PC-9 (cell line): ENCODE results near the gene GRIA1. TPM values are rescaled to one million over a fixed set of nuclear protein-coding genes. Genes with fewer than 3 reads are reported as not detected.

Experiments
- BruUV-seq: library from RNA; stranded (reverse); fragments of 400-500 nt; replicated peaks from 2 replicates; lab custom pipeline; 2021; lab: Mats Ljungman, UMichigan
- CTCF ChIA-PET: fragments of 300-600 bp; sonication (Branson Sonifier 250); formaldehyde crosslinking; loops from one replicate; lab custom pipeline; 2022; ENCODE audit warnings: antibody characterized with exemption; lab: Charles Lee
- POLR2A ChIA-PET: fragments of 300-600 bp; sonication (Branson Sonifier 250); formaldehyde crosslinking; loops from one replicate; lab custom pipeline; 2022; ENCODE audit warnings: antibody characterized with exemption; ENCODE audit not compliant: unreplicated experiment; lab: Charles Lee
- DNase-seq, 2 experiments: peaks; one replicate each; pipeline versions ENCODE4 v3.0.0 to v3.0.0-alpha.2; 2015 to 2022; ENCODE audit warnings: mixed read lengths in 1 of 2
- H2AFZ ChIP-seq: fragments of 200-600 bp; sonication (generic); 2 replicates; pipeline ENCODE4 v1.8.1; 2017; ENCODE audit warnings: antibody characterized with exemption
- H3F3A ChIP-seq: fragments of 200-600 bp; sonication (generic); 2 replicates; pipeline ENCODE4 v1.8.1; 2017; ENCODE audit warnings: antibody characterized with exemption, mild to moderate bottlenecking, low read depth; ENCODE audit not compliant: insufficient read depth
- H3K27ac ChIP-seq: fragments of 200-600 bp; sonication (generic); 2 replicates; pipeline ENCODE4 v1.6.1; 2016; ENCODE audit warnings: mixed run types
- H3K27me3 ChIP-seq: fragments of 200-600 bp; sonication (generic); 2 replicates; pipeline ENCODE4 v1.6.1; 2016; ENCODE audit warnings: low read depth, mixed run types; ENCODE audit not compliant: insufficient read depth
- H3K36me3 ChIP-seq: fragments of 200-600 bp; sonication (generic); 2 replicates; pipeline ENCODE4 v1.6.1; 2016; ENCODE audit warnings: low read depth, mixed run types
- H3K4me1 ChIP-seq: fragments of 200-600 bp; sonication (generic); replicated peaks from 2 replicates; pipeline ENCODE4 v1.6.1; 2016; ENCODE audit warnings: mixed run types; ENCODE audit not compliant: insufficient read depth
- H3K4me2 ChIP-seq: fragments of 200-600 bp; sonication (generic); 2 replicates; pipeline ENCODE4 v1.6.1; 2017; ENCODE audit warnings: mixed run types
- H3K4me3 ChIP-seq: fragments of 200-600 bp; sonication (generic); 2 replicates; pipeline ENCODE4 v1.6.1; 2016; ENCODE audit warnings: mixed run types
- H3K79me2 ChIP-seq: fragments of 200-600 bp; sonication (generic); 2 replicates; pipeline ENCODE4 v1.6.1; 2017; ENCODE audit warnings: low read depth, mixed run types
- H3K9me2 ChIP-seq: fragments of 200-600 bp; sonication (generic); 2 replicates; pipeline ENCODE4 v1.8.1; 2017; ENCODE audit warnings: mild to moderate bottlenecking; ENCODE audit not compliant: insufficient read depth
- H3K9me3 ChIP-seq: fragments of 200-600 bp; sonication (generic); 2 replicates; pipeline ENCODE4 v1.8.1; 2016; ENCODE audit warnings: low read depth; ENCODE audit not compliant: insufficient read depth
- H4K20me1 ChIP-seq: fragments of 200-600 bp; sonication (generic); 2 replicates; pipeline ENCODE4 v1.8.1; 2017; ENCODE audit not compliant: insufficient read depth
- EZH2 ChIP-seq: fragments of 200-600 bp; sonication (generic); IDR thresholded peaks from 2 replicates; pipeline ENCODE4 v1.8.0; 2017; ENCODE audit warnings: antibody characterized with exemption, low read depth
- intact Hi-C: fragments of 100-400 bp; cut with micrococcal nuclease; formaldehyde crosslinking; loops from one replicate; pipeline ENCODE4 v1.10.0; 2022; ENCODE audit not compliant: unreplicated experiment
- total RNA-seq: library from RNA; stranded (reverse); gene quantifications from 2 replicates; pipeline ENCODE4 v1.2.3, GENCODE V29; 2021
- TF ChIP-seq, protein P1 (sequence below): fragments of 200-600 bp; sonication (generic); conservative IDR thresholded peaks from 2 replicates; pipeline ENCODE4 v1.6.1; 2017; ENCODE audit warnings: mixed run types, antibody characterized with exemption, mild to moderate bottlenecking, moderate library complexity

The GRIA1 gene
- total RNA-seq, 1 experiment from 2014 or later = not detected

DNA sequence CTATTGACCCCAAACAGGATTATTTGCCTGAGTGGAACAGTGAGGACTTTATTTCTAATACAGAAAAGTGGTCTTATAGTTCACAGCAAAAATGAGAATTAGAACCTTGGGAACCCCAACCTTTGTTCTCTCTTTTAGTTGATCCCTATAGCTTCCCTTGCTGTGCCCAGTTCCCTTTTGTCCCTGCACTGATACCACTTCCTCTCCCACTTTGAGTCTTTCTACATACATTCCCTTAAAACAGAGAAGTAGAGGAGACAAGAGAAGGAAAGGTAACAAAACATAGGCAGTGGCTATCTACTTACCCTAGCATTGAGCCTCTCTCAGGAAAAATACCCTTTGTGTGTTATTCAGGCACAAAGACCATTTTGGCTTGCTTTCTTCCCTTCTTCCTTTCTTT, 301.8 kb downstream of the GRIA1 start:
- Histone ChIP-seq H3K9me3 (no peaks in the 10 kb centered on the region), H3K4me1 (no peaks in the 10 kb centered on the region), H3K4me3 (no peak overlapping the region), H3K4me2 (no peak overlapping the region), H4K20me1 (no peaks in the 10 kb centered on the region), H3K27ac (no peak overlapping the region), H3K27me3 (no peaks in the 10 kb centered on the region), H3K9me2 (no peaks in the 10 kb centered on the region), H3K79me2 (no peaks in the 10 kb centered on the region), H3F3A (no peaks in the 10 kb centered on the region), H3K36me3 (no peaks in the 10 kb centered on the region), H2AFZ (no peak overlapping the region)
- no peak for DNase-seq
- intact Hi-C loops = no loop called here
- BruUV-seq = no TSS peak
- TF ChIP-seq, protein P1, sequence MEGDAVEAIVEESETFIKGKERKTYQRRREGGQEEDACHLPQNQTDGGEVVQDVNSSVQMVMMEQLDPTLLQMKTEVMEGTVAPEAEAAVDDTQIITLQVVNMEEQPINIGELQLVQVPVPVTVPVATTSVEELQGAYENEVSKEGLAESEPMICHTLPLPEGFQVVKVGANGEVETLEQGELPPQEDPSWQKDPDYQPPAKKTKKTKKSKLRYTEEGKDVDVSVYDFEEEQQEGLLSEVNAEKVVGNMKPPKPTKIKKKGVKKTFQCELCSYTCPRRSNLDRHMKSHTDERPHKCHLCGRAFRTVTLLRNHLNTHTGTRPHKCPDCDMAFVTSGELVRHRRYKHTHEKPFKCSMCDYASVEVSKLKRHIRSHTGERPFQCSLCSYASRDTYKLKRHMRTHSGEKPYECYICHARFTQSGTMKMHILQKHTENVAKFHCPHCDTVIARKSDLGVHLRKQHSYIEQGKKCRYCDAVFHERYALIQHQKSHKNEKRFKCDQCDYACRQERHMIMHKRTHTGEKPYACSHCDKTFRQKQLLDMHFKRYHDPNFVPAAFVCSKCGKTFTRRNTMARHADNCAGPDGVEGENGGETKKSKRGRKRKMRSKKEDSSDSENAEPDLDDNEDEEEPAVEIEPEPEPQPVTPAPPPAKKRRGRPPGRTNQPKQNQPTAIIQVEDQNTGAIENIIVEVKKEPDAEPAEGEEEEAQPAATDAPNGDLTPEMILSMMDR = no peak
- TF ChIP-seq EZH2 = no peak
- ChIA-PET CTCF (no interaction called here), POLR2A (no interaction called here)

DNA sequence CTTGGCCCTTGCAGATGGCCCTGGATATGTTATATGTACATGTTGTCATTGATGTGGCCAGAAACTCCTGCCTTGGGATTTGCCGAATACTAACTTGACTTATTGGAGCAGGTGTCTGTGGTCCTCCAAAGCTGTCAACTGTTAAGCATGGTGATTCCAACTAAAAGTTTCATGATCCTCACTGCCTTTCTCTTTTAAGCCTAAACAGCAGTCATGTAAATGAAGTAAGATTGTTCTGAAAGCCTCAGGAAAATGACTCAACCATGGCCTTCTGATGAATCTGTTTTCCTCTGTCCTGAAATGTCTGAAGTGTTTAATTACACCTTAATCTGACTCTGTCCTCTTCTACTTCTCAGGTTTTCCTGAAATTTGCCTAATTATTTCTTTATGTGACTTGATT, 303.2 kb downstream of the GRIA1 start:
- H3F3A ChIP-seq = no peaks in the 10 kb centered on the region
- no peaks in the 10 kb centered on the region for H3K27me3 ChIP-seq
- H3K27ac ChIP-seq = no peak overlapping the region
- H3K9me3 ChIP-seq = no peaks in the 10 kb centered on the region
- ChIA-PET POLR2A (no interaction called here), CTCF (no interaction called here)
- H3K4me3 ChIP-seq = no peak overlapping the region
- intact Hi-C loops = no loop called here
- no peak overlapping the region for H3K4me2 ChIP-seq
- no peaks in the 10 kb centered on the region for H3K9me2 ChIP-seq
- no peak for TF ChIP-seq EZH2
- TF ChIP-seq, protein P1 = no peak
- BruUV-seq = no TSS peak
- no peaks in the 10 kb centered on the region for H3K4me1 ChIP-seq
- H2AFZ ChIP-seq = no peak overlapping the region
- H3K36me3 ChIP-seq = no peaks in the 10 kb centered on the region
- no peaks in the 10 kb centered on the region for H4K20me1 ChIP-seq
- DNase-seq = no peak
- H3K79me2 ChIP-seq = no peaks in the 10 kb centered on the region

DNA sequence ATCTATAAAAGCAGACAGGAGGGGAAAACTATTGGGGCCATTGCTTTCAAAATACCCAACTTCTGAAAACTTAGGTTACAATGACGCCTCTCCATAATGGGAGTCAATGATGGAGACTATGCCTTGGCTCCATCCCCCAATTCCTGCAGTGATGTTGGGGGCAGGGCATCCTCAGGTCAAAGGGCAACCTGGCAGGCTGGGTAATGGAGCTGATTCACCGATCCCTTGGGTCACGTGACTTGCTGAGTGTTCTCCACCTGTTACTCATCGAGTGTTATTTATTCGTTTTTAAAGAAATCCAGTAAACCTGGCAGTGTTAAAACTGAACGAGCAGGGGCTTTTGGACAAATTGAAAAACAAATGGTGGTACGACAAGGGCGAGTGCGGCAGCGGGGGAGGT, 303.9 kb downstream of the GRIA1 start:
- POLR2A ChIA-PET = no interaction called here
- BruUV-seq = no TSS peak
- no peaks in the 10 kb centered on the region for H3K4me1 ChIP-seq

More for the DNA sequence above, 303.9 kb downstream of the GRIA1 start:
- Histone ChIP-seq H3K36me3 (no peaks in the 10 kb centered on the region), H4K20me1 (no peaks in the 10 kb centered on the region), H2AFZ (no peak overlapping the region), H3K4me2 (no peak overlapping the region), H3K79me2 (no peaks in the 10 kb centered on the region), H3K4me3 (no peak overlapping the region), H3K9me3 (no peaks in the 10 kb centered on the region), H3K9me2 (no peaks in the 10 kb centered on the region), H3K27me3 (no peaks in the 10 kb centered on the region), H3F3A (no peaks in the 10 kb centered on the region), H3K27ac (no peak overlapping the region)
- CTCF ChIA-PET = no interaction called here
- intact Hi-C loops = no loop called here
- no peak for DNase-seq
- no peak for TF ChIP-seq EZH2
- TF ChIP-seq, protein P1 = no peak
